HepG2 (cell line): ENCODE results near the gene DCLRE1C.

Experiments used
- CBX5 ChIP-seq: sonication (generic); formaldehyde crosslinking; IDR thresholded peaks from 2 replicates; pipeline ENCODE4 v1.4.0; 2020; ENCODE audit warnings: missing genetic modification reagents, borderline replicate concordance
- EZH2 ChIP-seq: conservative IDR thresholded peaks from 2 replicates; pipeline ENCODE4 v1.6.1; 2012; ENCODE audit warnings: mild to moderate bottlenecking, low read depth, low read length, moderate library complexity
- HCFC1 ChIP-seq: fragments of 150-350 bp; IDR thresholded peaks from 2 replicates; pipeline ENCODE4 v1.6.1; 2014; ENCODE audit warnings: low read depth, low read length
- KAT2B ChIP-seq: fragments of 150-350 bp; IDR thresholded peaks from 2 replicates; pipeline ENCODE4 v1.6.1; 2014; ENCODE audit warnings: low read depth, low read length, borderline replicate concordance
- MYC ChIP-seq: sonication (generic); formaldehyde crosslinking; IDR thresholded peaks from 2 replicates; pipeline ENCODE4 v1.9.0; 2021; ENCODE audit warnings: missing genetic modification reagents, borderline replicate concordance
- NKX3-1 ChIP-seq: sonication (generic); formaldehyde crosslinking; IDR thresholded peaks from 2 replicates; pipeline ENCODE4 v1.5.0; 2020; ENCODE audit warnings: missing genetic modification reagents
- NR1H2 ChIP-seq: sonication (generic); formaldehyde crosslinking; IDR thresholded peaks from 2 replicates; pipeline ENCODE4 v1.8.1; 2022; ENCODE audit warnings: low read depth, missing genetic modification reagents, borderline replicate concordance
- POLR2A ChIP-seq, 2 experiments: IDR thresholded peaks; 2 replicates each; pipeline ENCODE4 v1.6.1; 2011; ENCODE audit warnings: low read depth in 2 of 2, low read length in 2 of 2, mild to moderate bottlenecking in 1 of 2, moderate library complexity in 1 of 2; ENCODE audit not compliant: insufficient read depth in 1 of 2
- ZBTB8A ChIP-seq: sonication (generic); formaldehyde crosslinking; IDR thresholded peaks from 2 replicates; pipeline ENCODE4 v1.4.0; 2020; ENCODE audit warnings: mild to moderate bottlenecking, low read depth, missing genetic modification reagents, borderline replicate concordance
- TF ChIP-seq, protein P1 (sequence below): sonication (generic); formaldehyde crosslinking; IDR thresholded peaks from 2 replicates; pipeline ENCODE4 v1.5.0; 2020; ENCODE audit warnings: mild to moderate bottlenecking, missing genetic modification reagents, moderate library complexity
- TF ChIP-seq, protein P2 (sequence below): sonication (generic); formaldehyde crosslinking; IDR thresholded peaks from 2 replicates; pipeline ENCODE4 v1.4.0; 2020; ENCODE audit warnings: missing genetic modification reagents
- TF ChIP-seq, protein P3 (sequence below): sonication (generic); formaldehyde crosslinking; IDR thresholded peaks from 2 replicates; pipeline ENCODE4 v1.5.0; 2020; ENCODE audit warnings: mild to moderate bottlenecking, low read depth, missing genetic modification reagents, borderline replicate concordance
- TF ChIP-seq, protein P4 (sequence below): sonication (generic); formaldehyde crosslinking; IDR thresholded peaks from 2 replicates; pipeline ENCODE4 v1.5.1; 2020; ENCODE audit warnings: missing genetic modification reagents, mild to moderate bottlenecking, borderline replicate concordance

DNA sequence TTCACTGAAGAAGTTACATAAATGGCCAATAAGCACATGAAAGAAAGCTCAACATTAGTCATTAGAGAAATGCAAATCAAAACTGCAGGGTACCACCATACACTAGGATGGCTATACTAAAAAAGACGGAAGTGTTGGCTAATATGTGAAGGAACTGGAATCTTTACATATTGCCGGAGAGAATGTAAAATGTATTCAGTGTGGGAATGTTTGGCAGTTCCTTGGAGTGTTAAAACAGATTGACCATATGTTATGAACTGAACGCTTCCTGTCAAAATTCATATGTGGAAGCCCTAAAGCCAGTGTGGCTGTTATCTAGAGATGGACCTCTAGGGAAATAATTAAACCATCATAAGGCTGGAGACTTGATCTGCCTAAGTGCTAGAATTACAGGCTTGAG lies 42.1 kb downstream of the DCLRE1C start:
- TF ChIP-seq MYC (CRISPR knock-in tag) (no peak), EZH2 (no peak), POLR2A (IDR thresholded peaks at IDR 0.05; ENCODE audit: insufficient read depth in 1 of 2, low read depth in 2 of 2, low read length in 2 of 2) (0 out of 4 replicates have a peak, but pooled peaks of 1 of the 2 experiments have one; percentile 34), KAT2B (no peak), CBX5 (no peak), NR1H2 (CRISPR knock-in tag) (no peak), ZBTB8A (CRISPR knock-in tag) (no peak), HCFC1 (no peak), NKX3-1 (no peak)
- TF ChIP-seq, protein P1, sequence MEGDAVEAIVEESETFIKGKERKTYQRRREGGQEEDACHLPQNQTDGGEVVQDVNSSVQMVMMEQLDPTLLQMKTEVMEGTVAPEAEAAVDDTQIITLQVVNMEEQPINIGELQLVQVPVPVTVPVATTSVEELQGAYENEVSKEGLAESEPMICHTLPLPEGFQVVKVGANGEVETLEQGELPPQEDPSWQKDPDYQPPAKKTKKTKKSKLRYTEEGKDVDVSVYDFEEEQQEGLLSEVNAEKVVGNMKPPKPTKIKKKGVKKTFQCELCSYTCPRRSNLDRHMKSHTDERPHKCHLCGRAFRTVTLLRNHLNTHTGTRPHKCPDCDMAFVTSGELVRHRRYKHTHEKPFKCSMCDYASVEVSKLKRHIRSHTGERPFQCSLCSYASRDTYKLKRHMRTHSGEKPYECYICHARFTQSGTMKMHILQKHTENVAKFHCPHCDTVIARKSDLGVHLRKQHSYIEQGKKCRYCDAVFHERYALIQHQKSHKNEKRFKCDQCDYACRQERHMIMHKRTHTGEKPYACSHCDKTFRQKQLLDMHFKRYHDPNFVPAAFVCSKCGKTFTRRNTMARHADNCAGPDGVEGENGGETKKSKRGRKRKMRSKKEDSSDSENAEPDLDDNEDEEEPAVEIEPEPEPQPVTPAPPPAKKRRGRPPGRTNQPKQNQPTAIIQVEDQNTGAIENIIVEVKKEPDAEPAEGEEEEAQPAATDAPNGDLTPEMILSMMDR, result no peak
- TF ChIP-seq, protein P2, sequence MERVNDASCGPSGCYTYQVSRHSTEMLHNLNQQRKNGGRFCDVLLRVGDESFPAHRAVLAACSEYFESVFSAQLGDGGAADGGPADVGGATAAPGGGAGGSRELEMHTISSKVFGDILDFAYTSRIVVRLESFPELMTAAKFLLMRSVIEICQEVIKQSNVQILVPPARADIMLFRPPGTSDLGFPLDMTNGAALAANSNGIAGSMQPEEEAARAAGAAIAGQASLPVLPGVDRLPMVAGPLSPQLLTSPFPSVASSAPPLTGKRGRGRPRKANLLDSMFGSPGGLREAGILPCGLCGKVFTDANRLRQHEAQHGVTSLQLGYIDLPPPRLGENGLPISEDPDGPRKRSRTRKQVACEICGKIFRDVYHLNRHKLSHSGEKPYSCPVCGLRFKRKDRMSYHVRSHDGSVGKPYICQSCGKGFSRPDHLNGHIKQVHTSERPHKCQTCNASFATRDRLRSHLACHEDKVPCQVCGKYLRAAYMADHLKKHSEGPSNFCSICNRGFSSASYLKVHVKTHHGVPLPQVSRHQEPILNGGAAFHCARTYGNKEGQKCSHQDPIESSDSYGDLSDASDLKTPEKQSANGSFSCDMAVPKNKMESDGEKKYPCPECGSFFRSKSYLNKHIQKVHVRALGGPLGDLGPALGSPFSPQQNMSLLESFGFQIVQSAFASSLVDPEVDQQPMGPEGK (CRISPR knock-in tag), result no peak
- TF ChIP-seq, protein P3, sequence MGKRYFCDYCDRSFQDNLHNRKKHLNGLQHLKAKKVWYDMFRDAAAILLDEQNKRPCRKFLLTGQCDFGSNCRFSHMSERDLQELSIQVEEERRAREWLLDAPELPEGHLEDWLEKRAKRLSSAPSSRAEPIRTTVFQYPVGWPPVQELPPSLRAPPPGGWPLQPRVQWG (CRISPR knock-in tag), result no peak
- TF ChIP-seq, protein P4, sequence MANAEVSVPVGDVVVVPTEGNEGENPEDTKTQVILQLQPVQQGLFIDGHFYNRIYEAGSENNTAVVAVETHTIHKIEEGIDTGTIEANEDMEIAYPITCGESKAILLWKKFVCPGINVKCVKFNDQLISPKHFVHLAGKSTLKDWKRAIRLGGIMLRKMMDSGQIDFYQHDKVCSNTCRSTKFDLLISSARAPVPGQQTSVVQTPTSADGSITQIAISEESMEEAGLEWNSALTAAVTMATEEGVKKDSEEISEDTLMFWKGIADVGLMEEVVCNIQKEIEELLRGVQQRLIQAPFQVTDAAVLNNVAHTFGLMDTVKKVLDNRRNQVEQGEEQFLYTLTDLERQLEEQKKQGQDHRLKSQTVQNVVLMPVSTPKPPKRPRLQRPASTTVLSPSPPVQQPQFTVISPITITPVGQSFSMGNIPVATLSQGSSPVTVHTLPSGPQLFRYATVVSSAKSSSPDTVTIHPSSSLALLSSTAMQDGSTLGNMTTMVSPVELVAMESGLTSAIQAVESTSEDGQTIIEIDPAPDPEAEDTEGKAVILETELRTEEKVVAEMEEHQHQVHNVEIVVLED (CRISPR knock-in tag), result no peak
